GM12873 (cell line): ENCODE data around the gene SAMD14.

Experiments
- TF ChIP-seq, protein P1 (sequence below): IDR thresholded peaks from 2 replicates; pipeline ENCODE4 v1.5.1; 2012; ENCODE audit warnings: low read depth, mild to moderate bottlenecking, moderate library complexity, low read length, control low read depth; ENCODE audit not compliant: insufficient read depth; ENCODE audit errors: missing control alignments

The SAMD14 gene

GRCh38 chr17:50168319-50168718 is 38.4 kb upstream of the SAMD14 start:
- TF ChIP-seq, protein P1, sequence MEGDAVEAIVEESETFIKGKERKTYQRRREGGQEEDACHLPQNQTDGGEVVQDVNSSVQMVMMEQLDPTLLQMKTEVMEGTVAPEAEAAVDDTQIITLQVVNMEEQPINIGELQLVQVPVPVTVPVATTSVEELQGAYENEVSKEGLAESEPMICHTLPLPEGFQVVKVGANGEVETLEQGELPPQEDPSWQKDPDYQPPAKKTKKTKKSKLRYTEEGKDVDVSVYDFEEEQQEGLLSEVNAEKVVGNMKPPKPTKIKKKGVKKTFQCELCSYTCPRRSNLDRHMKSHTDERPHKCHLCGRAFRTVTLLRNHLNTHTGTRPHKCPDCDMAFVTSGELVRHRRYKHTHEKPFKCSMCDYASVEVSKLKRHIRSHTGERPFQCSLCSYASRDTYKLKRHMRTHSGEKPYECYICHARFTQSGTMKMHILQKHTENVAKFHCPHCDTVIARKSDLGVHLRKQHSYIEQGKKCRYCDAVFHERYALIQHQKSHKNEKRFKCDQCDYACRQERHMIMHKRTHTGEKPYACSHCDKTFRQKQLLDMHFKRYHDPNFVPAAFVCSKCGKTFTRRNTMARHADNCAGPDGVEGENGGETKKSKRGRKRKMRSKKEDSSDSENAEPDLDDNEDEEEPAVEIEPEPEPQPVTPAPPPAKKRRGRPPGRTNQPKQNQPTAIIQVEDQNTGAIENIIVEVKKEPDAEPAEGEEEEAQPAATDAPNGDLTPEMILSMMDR: no peak

DNA sequence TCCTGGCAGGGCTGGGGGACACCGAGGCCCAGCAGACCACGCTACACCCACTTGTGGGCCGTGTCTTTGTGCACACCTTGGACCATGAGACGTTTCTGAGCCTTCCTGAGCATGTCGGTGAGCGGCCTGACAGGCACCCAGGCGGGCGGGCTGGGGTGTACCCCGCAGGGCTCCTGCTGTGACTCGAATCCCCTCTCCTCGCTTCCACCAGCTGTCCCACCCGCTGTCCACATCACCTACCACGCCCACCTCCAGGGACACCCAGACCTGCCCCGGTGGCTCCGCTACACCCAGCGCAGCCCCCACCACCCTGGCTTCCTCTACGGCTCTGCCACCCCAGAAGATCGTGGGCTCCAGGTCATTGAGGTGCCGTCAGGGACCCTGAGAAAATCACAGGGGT is 37.4 kb upstream of the SAMD14 start:
- TF ChIP-seq, protein P1: no peak

DNA sequence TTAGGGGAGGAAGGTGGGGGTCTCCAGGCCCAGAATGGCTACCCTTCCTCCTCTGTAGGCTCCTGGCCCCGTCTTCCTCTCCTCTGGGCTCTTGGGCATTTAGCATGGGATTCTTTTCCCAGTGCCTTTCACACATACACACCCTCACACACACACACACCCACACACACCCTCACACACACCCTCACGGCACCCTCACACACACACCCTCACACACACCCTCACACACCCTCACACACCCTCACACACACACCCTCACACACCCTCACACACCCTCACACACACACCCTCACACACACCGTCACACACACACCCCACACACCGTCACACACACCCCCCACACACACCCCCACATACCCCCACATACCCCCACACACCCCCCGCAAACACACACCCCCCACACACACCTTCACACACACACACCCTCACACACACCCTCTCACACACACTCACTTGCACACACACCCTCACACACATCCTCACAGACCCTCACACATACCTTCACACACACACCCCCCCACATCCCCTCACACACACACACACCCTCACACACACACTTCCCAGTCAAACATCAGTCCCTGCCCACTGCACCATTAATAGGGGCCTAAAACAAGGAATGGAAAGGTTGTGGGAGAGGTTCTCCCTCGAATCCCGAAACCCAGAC is 36.7 kb upstream of the SAMD14 start:
- TF ChIP-seq, protein P1: no peak

DNA sequence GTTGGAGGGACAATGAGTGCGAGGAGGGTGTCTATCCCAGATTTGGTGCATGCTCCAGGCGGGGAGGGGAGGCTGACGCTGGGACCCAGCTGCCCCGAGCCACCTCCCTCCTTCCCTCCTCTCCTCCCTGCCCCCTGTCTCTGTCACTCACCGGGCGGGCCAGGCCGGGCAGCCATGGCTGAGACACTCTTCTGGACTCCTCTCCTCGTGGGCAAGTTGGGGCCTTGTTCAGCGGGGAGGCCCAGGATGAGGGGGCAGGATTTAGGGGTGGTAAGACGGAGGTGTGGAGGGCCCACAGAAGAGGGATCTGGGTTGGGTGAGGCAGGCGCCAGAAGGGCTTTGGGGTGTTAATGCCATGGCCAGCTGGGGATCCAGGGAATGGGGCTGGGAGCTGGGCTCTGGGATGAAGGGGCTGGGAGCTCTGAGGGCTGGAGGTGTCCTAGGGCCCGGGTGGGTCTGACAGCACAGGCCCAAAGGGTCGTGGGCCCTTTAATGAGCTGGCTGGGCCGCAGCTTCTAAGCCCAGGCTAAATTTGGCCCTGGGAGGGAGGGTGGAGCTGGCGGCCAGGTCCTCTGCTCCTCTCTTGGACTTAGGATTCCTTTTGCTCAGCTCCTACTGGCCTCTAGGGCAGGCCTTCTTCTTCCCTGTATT is 36.0 kb upstream of the SAMD14 start, which contains the start of gene SGCA:
Gene SGCA, plus strand, starts transcription at position 139 of the 651 bp plus-strand sequence. Its CDS starts 36 bp downstream, at position 175.
- TF ChIP-seq, protein P1: no peak

- TF ChIP-seq, protein P1: no peak
These were observed 35.5 kb upstream of the SAMD14 start for GRCh38 chr17:50165466-50165865.

GRCh38 chr17:50165066-50165465 is 35.1 kb upstream of the SAMD14 start:
- TF ChIP-seq, protein P1: no peak

- TF ChIP-seq, protein P1: no peak
These were observed 34.7 kb upstream of the SAMD14 start for GRCh38 chr17:50164697-50164988.
